ENCODE measurements around the gene RPTOR. TPM values are rescaled to one million over a fixed set of nuclear protein-coding genes. Genes with fewer than 3 reads are reported as not detected.

RPTOR gene
- total and polyA plus RNA-seq, 2 donors (not counting 1 experiment from before 2014, with no cell fraction given), result 6.7 to 22.8 TPM

DNA sequence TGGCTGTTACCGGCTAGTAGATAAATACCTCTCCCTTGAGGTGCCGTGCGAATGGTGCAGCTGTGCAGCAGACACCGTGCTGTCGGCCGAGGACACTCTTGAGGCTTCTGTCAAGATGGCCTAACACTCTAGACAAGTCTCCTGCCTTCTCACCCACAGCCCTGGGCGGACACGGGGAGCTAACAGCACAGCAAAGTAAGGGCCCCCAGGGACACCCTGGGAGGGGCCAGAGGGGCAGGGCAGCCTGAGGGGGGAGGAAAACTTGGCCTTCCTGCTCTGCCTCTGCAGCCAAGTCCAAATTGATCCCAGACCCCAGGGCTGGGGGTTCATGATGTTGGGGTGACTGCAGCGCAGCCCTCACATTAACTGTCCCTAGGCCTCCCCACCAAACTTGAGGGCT, 210.2 kb downstream of the RPTOR start:
- TF ChIP-seq CTCF (conservative IDR thresholded peaks at IDR 0.05 in 1 of 2, IDR thresholded peaks at IDR 0.05 in 1 of 2; ENCODE audit: low read depth in 1 of 2, low read length in 2 of 2) (no peak), EZH2 (IDR thresholded peaks at IDR 0.05; ENCODE audit: low read length, missing control alignments) (no peak)
- no peaks in the 10 kb centered on the region for H4K20me1 ChIP-seq (ENCODE audit: control insufficient read depth, extremely low read depth, insufficient read depth, low read length)
- no peak overlapping the region for H3K9ac ChIP-seq (ENCODE audit: insufficient read depth, low read length)
- H3K9me3 ChIP-seq (ENCODE audit: control insufficient read depth, insufficient read depth, low read depth, low read length), result no peaks in the 10 kb centered on the region
- no peak overlapping the region for H3K4me3 ChIP-seq (replicated peaks in 1 of 4; ENCODE audit: control extremely low read depth in 1 of 4, insufficient read depth in 1 of 4, low read depth in 3 of 4, low read length in 4 of 4)
- H3K36me3 ChIP-seq (ENCODE audit: control insufficient read depth, insufficient read depth, low read length), result no peaks in the 10 kb centered on the region
- H3K27me3 ChIP-seq (ENCODE audit: control insufficient read depth, insufficient read depth, low read length), result no peaks in the 10 kb centered on the region
- H2AFZ ChIP-seq (ENCODE audit: low read length), result no peak overlapping the region
- peaks cover 14% of the 10 kb centered on the region for H3K4me1 ChIP-seq (ENCODE audit: control insufficient read depth, extremely low read depth, insufficient read depth, low read length)
- H3K79me2 ChIP-seq (ENCODE audit: control insufficient read depth, insufficient read depth, low read length), result no peaks in the 10 kb centered on the region
- H3K4me2 ChIP-seq (ENCODE audit: extremely low read depth, insufficient read depth, low read length), result no peak overlapping the region
- DNase-seq (ENCODE audit: low read depth in 2 of 2), result no peak
- H3K27ac ChIP-seq (ENCODE audit: insufficient read depth, low read length), result no peak overlapping the region

DNA sequence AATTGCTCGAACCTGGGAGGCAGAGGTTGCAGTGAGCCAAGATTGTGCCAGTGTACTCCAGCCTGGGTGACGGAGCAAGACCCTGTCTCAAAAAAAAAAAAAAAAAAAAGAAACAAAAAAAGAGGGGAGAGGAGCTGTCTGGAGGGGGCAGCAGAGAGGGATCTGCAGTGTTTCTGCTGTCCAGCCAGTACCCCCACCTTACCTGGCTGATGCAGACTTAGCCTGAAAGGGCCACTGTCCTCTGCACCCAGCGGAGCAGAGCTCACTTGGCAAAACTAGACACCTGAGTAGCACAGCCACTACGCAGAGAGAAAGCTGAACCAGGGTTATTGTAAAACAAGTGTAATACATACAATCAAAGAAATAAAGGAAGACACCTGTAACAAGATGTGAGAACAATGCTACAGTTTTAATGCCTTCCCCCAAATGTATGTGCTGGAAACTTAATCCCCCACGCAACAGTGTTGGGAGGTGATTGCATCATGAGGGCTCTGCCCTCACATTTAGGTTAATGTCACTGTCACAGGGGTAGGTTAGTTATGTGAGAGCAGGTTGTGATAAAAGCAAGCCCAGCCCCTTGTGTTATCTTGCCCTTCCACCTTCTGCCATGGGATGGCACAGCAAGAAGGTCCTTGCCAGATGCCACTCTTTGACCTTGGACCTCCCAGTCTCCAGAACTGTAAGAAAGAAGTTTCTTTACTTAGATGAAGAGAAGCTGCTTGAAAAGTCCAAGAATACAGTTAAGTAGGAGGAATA, 211.2 kb downstream of the RPTOR start:
- TF ChIP-seq CTCF (conservative IDR thresholded peaks at IDR 0.05 in 1 of 2, IDR thresholded peaks at IDR 0.05 in 1 of 2; ENCODE audit: low read depth in 1 of 2, low read length in 2 of 2) (peak in 1 of 2 donors; percentile 30), EZH2 (IDR thresholded peaks at IDR 0.05; ENCODE audit: low read length, missing control alignments) (no peak)
- H3K4me2 ChIP-seq (ENCODE audit: extremely low read depth, insufficient read depth, low read length), result no peak overlapping the region
- no peaks in the 10 kb centered on the region for H4K20me1 ChIP-seq (ENCODE audit: control insufficient read depth, extremely low read depth, insufficient read depth, low read length)
- no peaks in the 10 kb centered on the region for H3K9me3 ChIP-seq (ENCODE audit: control insufficient read depth, insufficient read depth, low read depth, low read length)
- peaks cover 14% of the 10 kb centered on the region for H3K4me1 ChIP-seq (ENCODE audit: control insufficient read depth, extremely low read depth, insufficient read depth, low read length)
- H2AFZ ChIP-seq (ENCODE audit: low read length), result no peak overlapping the region
- no peaks in the 10 kb centered on the region for H3K79me2 ChIP-seq (ENCODE audit: control insufficient read depth, insufficient read depth, low read length)
- no peak overlapping the region for H3K27ac ChIP-seq (ENCODE audit: insufficient read depth, low read length)
- no peaks in the 10 kb centered on the region for H3K27me3 ChIP-seq (ENCODE audit: control insufficient read depth, insufficient read depth, low read length)
- H3K4me3 ChIP-seq (replicated peaks in 1 of 4; ENCODE audit: control extremely low read depth in 1 of 4, insufficient read depth in 1 of 4, low read depth in 3 of 4, low read length in 4 of 4), result no peak overlapping the region
- no peaks in the 10 kb centered on the region for H3K36me3 ChIP-seq (ENCODE audit: control insufficient read depth, insufficient read depth, low read length)
- no peak for DNase-seq (ENCODE audit: low read depth in 2 of 2)
- no peak overlapping the region for H3K9ac ChIP-seq (ENCODE audit: insufficient read depth, low read length)

DNA sequence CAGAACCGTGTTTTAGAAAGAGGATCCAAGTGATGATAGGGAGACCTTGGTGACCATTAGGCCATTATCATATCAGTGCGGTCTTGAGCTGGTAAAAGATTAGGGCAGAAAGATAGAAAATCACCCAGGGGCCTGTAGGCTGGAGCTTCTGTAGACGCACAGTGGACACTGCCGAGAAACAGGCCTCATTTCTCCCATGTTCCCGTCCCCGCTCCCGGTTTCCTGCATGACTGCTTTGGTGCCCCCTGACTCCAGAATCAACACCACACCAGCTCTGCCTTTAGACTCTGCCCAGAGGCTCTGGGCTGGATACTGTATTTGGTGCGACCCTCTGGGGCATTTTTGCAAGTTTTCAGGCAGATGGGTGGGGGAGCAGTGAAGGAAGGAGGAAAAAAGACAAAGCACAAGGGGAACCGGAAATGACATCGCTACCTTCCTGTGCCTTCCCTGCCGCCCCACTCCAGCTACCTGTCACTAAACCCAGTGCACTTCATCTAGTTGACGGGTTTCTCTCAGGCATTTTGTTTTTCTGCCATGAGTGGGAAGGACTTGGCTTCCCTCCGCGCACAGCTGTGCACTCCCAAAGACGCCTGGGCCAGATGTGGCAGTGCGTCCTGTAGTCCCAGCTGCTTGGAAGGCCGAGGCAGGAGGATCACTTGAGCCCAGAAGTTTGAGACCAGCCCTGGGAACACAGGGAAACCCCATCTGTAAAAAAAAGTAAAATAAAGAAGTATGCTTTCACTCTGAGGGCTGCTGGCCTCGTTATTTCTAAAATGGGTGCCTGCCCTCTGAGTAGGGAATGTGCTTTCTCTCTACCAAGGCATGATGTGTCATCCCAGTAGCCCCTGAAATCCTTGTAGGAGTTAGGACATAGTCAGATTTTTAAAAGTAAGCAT, 214.1 kb downstream of the RPTOR start:
- Histone ChIP-seq H3K9ac (ENCODE audit: insufficient read depth, low read length) (no peak overlapping the region), H3K79me2 (ENCODE audit: control insufficient read depth, insufficient read depth, low read length) (no peaks in the 10 kb centered on the region), H3K4me1 (ENCODE audit: control insufficient read depth, extremely low read depth, insufficient read depth, low read length) (peaks cover 17% of the 10 kb centered on the region), H3K27ac (ENCODE audit: insufficient read depth, low read length) (peak overlapping the region; percentile 76), H3K36me3 (ENCODE audit: control insufficient read depth, insufficient read depth, low read length) (no peaks in the 10 kb centered on the region), H3K9me3 (ENCODE audit: control insufficient read depth, insufficient read depth, low read depth, low read length) (no peaks in the 10 kb centered on the region), H3K27me3 (ENCODE audit: control insufficient read depth, insufficient read depth, low read length) (no peaks in the 10 kb centered on the region), H2AFZ (ENCODE audit: low read length) (no peak overlapping the region), H4K20me1 (ENCODE audit: control insufficient read depth, extremely low read depth, insufficient read depth, low read length) (no peaks in the 10 kb centered on the region), H3K4me2 (ENCODE audit: extremely low read depth, insufficient read depth, low read length) (peak overlapping the region; percentile 56), H3K4me3 (replicated peaks in 1 of 4; ENCODE audit: control extremely low read depth in 1 of 4, insufficient read depth in 1 of 4, low read depth in 3 of 4, low read length in 4 of 4) (no peak overlapping the region)
- DNase-seq (ENCODE audit: low read depth in 2 of 2), result peak in 1 of 2 donors; percentile 53
- TF ChIP-seq CTCF (conservative IDR thresholded peaks at IDR 0.05 in 1 of 2, IDR thresholded peaks at IDR 0.05 in 1 of 2; ENCODE audit: low read depth in 1 of 2, low read length in 2 of 2) (no peak), EZH2 (IDR thresholded peaks at IDR 0.05; ENCODE audit: low read length, missing control alignments) (no peak)
